GM19397 (cell line): ENCODE measurements around the gene ST6GAL1.

Source experiments
- ATAC-seq: cut with Tn5 transposase; IDR thresholded peaks from one replicate; pipeline ENCODE4 v1.9.1; 2021; ENCODE audit warnings: mild to moderate bottlenecking, moderate library complexity; ENCODE audit not compliant: unreplicated experiment

ST6GAL1 gene

GRCh38 chr3:186939536-186939935 is 9.2 kb downstream of the ST6GAL1 start:
- ATAC-seq: no peak

- no peak for ATAC-seq
Observed at GRCh38 chr3:186940967-186941366, 10.6 kb downstream of the ST6GAL1 start.

GRCh38 chr3:186942168-186942567 is 11.8 kb downstream of the ST6GAL1 start:
- no peak for ATAC-seq

GRCh38 chr3:186945255-186945823 is 15.0 kb downstream of the ST6GAL1 start:
- ATAC-seq: no peak

- ATAC-seq: peak; percentile 81
Observed at GRCh38 chr3:186946756-186947375, 16.5 kb downstream of the ST6GAL1 start.

- ATAC-seq: no peak
Observed at GRCh38 chr3:186949281-186949982, 19.1 kb downstream of the ST6GAL1 start.

GRCh38 chr3:186950402-186951093 is 20.2 kb downstream of the ST6GAL1 start:
- no peak for ATAC-seq

GRCh38 chr3:186951640-186952552 is 21.6 kb downstream of the ST6GAL1 start:
- ATAC-seq: no peak

GRCh38 chr3:186953011-186953487 is 22.7 kb downstream of the ST6GAL1 start:
- no peak for ATAC-seq

- peak; percentile 58 for ATAC-seq
Observed at GRCh38 chr3:186953992-186954699, 23.8 kb downstream of the ST6GAL1 start.

GRCh38 chr3:186955898-186956696 is 25.8 kb downstream of the ST6GAL1 start:
- no peak for ATAC-seq

GRCh38 chr3:186959029-186959624 is 28.8 kb downstream of the ST6GAL1 start:
- no peak for ATAC-seq

- no peak for ATAC-seq
Observed at GRCh38 chr3:186960347-186960746, 30.0 kb downstream of the ST6GAL1 start.

GRCh38 chr3:186962445-186962844 is 32.1 kb downstream of the ST6GAL1 start:
- ATAC-seq: no peak

GRCh38 chr3:186963636-186964035 is 33.3 kb downstream of the ST6GAL1 start:
- ATAC-seq: no peak

GRCh38 chr3:186964071-186964470 is 33.7 kb downstream of the ST6GAL1 start:
- ATAC-seq: no peak

GRCh38 chr3:186964616-186965015 is 34.3 kb downstream of the ST6GAL1 start:
- no peak for ATAC-seq

- no peak for ATAC-seq
Observed at GRCh38 chr3:186965141-186965879, 35.0 kb downstream of the ST6GAL1 start.
